IPS-18a (cell line): ENCODE results near the gene EYA4.

ENCODE experiments used
- H3K27ac ChIP-seq: one replicate; pipeline ENCODE4 v1.5.1; 2013; ENCODE audit warnings: low read length
- H3K27me3 ChIP-seq: one replicate; pipeline ENCODE4 v1.6.1; 2013; ENCODE audit warnings: mild to moderate bottlenecking, low read length; ENCODE audit not compliant: control insufficient read depth, insufficient read depth
- H3K36me3 ChIP-seq: one replicate; pipeline ENCODE4 v1.6.1; 2013; ENCODE audit warnings: low read depth, low read length; ENCODE audit not compliant: control insufficient read depth
- H3K4me1 ChIP-seq: one replicate; pipeline ENCODE4 v1.6.1; 2013; ENCODE audit warnings: low read depth, low read length; ENCODE audit not compliant: control insufficient read depth
- H3K4me3 ChIP-seq: one replicate; pipeline ENCODE4 v1.5.1; 2013; ENCODE audit warnings: low read length
- H3K9ac ChIP-seq: one replicate; pipeline ENCODE4 v1.6.1; 2013; ENCODE audit warnings: mild to moderate bottlenecking, low read length, moderate library complexity
- H3K9me3 ChIP-seq: one replicate; pipeline ENCODE4 v1.6.1; 2013; ENCODE audit warnings: low read depth, low read length; ENCODE audit not compliant: control insufficient read depth

Gene EYA4

DNA sequence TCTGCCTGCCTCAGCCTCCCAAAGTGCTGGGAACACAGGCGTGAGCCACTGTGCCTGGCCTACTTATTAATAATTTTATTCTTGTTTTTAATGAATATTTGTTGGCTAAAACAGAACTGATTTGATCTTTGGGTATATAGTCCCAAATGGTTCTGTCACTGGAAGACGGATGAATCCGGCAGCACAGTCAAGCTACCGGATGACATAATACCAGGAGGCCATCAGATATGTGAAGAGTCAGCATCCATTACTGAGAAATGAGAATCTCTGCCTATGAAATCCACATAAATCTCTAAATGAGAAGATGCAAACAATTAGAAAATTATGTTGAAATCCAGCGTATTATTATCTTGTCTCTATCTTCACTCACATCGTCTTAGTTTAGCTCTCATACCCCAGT, 263.0 kb downstream of the EYA4 start:
- H3K27ac ChIP-seq: no peak overlapping the region
- H3K9me3 ChIP-seq: no peaks in the 10 kb centered on the region

DNA sequence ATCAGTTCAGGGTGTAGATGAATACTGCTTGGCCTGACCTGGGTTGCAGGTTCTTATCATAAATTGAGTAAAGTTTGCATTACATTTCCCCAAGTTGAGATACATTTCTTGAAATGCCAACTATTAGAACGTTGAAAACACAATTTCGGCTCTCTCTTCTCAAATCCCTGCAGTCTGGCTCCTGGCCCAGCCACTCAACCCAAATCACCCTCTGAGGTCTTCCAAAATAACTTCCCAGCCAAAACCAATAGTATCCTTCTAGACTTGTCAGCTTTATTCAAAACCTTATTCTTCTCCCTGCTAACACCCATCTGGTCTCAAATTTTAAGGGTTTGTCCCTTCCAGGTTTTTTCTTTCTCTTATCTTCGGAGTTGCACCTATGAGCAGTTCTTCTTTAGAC, 263.6 kb downstream of the EYA4 start:
- Histone ChIP-seq H3K9ac (no peak overlapping the region), H3K36me3 (no peaks in the 10 kb centered on the region), H3K27ac (no peak overlapping the region), H3K9me3 (no peaks in the 10 kb centered on the region), H3K27me3 (no peaks in the 10 kb centered on the region), H3K4me3 (no peak overlapping the region), H3K4me1 (no peaks in the 10 kb centered on the region)

More for the DNA sequence above, 263.0 kb downstream of the EYA4 start:
- Histone ChIP-seq H3K36me3 (no peaks in the 10 kb centered on the region), H3K4me1 (no peaks in the 10 kb centered on the region), H3K9ac (no peak overlapping the region), H3K27me3 (no peaks in the 10 kb centered on the region), H3K4me3 (no peak overlapping the region)

DNA sequence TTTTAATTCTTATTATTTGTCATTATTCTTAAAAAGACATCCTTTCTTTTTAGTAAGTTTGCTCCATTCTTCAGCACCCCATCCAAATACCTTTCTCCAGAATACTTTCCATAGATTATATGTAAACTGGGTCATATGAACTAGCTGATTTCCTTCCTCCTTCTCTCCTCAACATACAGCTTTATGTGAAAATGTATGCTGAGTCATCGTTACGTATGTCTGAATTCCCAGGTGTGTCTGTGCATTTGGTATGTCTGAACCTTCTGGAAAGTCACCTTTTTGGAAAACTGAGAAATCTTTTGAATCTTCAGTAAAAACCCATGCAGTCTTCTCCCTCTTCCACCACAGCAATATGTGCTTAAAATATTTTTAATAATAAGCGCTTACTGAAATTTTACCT, 264.5 kb downstream of the EYA4 start:
- H3K27ac ChIP-seq: no peak overlapping the region
- H3K36me3 ChIP-seq: no peaks in the 10 kb centered on the region
- H3K27me3 ChIP-seq: no peaks in the 10 kb centered on the region
- H3K4me3 ChIP-seq: no peak overlapping the region
- no peaks in the 10 kb centered on the region for H3K9me3 ChIP-seq
- no peaks in the 10 kb centered on the region for H3K4me1 ChIP-seq
- H3K9ac ChIP-seq: no peak overlapping the region

DNA sequence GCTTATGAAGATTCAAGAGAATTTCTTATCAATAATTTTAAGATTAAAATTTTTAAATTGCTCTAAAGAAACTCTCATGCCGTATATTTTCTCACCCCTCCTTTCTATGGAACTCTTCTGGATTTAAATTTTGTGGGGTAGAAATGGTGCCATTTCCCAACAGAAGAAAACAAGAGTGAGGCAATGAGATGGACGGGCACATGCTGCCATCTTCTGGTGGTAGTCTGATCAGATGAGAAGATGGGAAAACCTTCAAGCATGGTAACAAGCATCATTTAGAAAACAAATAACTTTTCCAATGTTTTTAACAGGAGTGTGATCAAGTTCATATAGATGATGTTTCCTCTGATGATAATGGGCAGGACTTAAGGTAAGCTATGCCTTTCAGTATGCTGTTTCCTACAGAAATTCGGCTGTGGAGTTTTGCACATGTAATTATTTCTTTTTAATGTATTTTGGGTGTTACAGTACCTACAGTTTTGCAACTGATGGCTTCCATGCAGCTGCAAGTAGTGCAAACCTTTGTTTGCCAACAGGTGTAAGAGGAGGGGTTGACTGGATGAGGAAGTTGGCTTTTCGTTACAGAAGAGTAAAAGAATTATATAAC, 271.4 kb downstream of the EYA4 start:
- no peaks in the 10 kb centered on the region for H3K36me3 ChIP-seq
- H3K27me3 ChIP-seq: no peaks in the 10 kb centered on the region
- no peak overlapping the region for H3K27ac ChIP-seq
- no peaks in the 10 kb centered on the region for H3K4me1 ChIP-seq
- no peak overlapping the region for H3K9ac ChIP-seq
- H3K9me3 ChIP-seq: no peaks in the 10 kb centered on the region
- no peak overlapping the region for H3K4me3 ChIP-seq

DNA sequence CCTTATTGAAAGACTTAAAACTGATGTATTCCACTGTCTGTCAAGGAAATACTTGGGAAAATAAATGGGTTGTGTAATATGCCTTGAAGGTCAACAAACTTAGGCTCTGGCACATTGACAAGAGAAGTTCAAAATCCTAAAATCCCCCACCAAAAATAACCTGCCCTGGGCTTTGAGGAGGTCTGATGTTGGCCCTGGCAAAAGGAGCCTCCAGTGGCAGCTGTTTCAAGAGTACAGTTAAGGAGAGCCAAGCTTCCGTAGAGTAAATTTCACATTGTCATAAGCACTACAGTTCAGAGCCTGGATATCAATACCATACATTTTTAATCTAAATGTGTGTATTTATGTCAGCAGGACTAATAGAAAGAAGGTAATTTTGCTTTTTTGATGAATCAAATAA, 282.7 kb downstream of the EYA4 start:
- no peaks in the 10 kb centered on the region for H3K9me3 ChIP-seq
- H3K36me3 ChIP-seq: no peaks in the 10 kb centered on the region
- peaks cover 8% of the 10 kb centered on the region for H3K4me1 ChIP-seq
- no peak overlapping the region for H3K4me3 ChIP-seq
- no peaks in the 10 kb centered on the region for H3K27me3 ChIP-seq
- H3K27ac ChIP-seq: no peak overlapping the region
- no peak overlapping the region for H3K9ac ChIP-seq

DNA sequence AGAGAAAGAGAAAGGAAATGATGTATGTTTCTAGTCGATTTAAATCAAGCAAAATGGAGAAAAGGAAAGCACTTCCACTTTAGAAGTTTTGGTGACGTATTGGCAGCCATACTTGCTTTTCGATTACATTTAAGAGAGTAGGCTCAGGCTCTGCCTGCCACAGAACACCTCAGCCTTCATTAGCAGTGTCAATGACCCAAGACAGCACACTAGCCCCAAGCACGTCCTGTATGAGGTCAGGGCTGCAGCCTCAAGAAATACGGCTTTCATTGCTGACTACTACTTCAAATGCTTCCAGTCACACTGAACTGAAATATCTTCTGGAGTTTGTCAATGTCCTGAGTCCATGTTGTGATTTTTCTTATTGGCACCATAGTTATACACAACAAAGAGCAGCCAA, 285.3 kb downstream of the EYA4 start:
- H3K9me3 ChIP-seq: no peaks in the 10 kb centered on the region
- no peak overlapping the region for H3K27ac ChIP-seq
- H3K36me3 ChIP-seq: no peaks in the 10 kb centered on the region
- no peak overlapping the region for H3K9ac ChIP-seq
- H3K27me3 ChIP-seq: no peaks in the 10 kb centered on the region
- peaks cover 8% of the 10 kb centered on the region for H3K4me1 ChIP-seq
- no peak overlapping the region for H3K4me3 ChIP-seq

DNA sequence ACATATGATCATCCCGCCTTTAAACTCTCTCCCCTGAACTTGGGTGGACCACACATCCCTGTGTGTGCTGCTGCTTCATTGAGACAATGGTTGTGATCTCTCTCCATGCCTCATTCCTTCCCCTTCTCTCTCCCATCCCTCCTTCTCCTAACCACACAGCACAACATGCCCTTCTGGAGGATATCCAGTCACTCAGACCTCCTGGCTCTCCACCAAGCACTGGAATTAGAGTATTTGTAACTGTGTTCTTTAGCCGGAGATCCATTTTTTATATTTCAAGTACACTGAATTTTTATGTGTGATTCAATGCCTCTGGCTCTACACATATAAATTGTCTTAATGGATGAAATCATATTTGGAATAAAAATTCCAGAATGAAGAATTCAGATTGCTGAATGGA, 287.4 kb downstream of the EYA4 start:
- H3K27ac ChIP-seq: no peak overlapping the region
- H3K9ac ChIP-seq: no peak overlapping the region
- no peaks in the 10 kb centered on the region for H3K36me3 ChIP-seq
- peaks cover 8% of the 10 kb centered on the region for H3K4me1 ChIP-seq
- no peaks in the 10 kb centered on the region for H3K27me3 ChIP-seq
- no peaks in the 10 kb centered on the region for H3K9me3 ChIP-seq
- H3K4me3 ChIP-seq: no peak overlapping the region

DNA sequence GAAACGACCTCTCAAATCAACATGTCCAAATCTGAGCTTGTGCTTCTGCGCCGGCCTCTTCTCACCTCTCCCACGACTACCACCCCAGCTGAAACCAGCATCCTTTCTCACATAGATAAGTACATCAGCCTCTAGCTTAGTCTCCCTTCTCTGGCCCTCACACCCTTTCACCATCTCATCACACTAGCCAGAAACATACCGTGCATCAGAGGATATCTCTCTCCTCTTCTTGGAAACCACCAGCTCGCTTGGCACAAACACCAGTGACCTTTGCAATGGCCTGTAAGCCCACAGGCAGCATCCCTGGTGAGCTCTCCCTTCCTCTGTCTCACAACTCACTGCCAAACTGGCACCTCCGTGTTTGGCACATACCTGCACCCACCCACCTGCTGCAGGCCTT, 291.8 kb downstream of the EYA4 start:
- Histone ChIP-seq H3K4me3 (no peak overlapping the region), H3K4me1 (no peaks in the 10 kb centered on the region), H3K27ac (no peak overlapping the region), H3K36me3 (no peaks in the 10 kb centered on the region), H3K27me3 (no peaks in the 10 kb centered on the region), H3K9me3 (no peaks in the 10 kb centered on the region), H3K9ac (no peak overlapping the region)

DNA sequence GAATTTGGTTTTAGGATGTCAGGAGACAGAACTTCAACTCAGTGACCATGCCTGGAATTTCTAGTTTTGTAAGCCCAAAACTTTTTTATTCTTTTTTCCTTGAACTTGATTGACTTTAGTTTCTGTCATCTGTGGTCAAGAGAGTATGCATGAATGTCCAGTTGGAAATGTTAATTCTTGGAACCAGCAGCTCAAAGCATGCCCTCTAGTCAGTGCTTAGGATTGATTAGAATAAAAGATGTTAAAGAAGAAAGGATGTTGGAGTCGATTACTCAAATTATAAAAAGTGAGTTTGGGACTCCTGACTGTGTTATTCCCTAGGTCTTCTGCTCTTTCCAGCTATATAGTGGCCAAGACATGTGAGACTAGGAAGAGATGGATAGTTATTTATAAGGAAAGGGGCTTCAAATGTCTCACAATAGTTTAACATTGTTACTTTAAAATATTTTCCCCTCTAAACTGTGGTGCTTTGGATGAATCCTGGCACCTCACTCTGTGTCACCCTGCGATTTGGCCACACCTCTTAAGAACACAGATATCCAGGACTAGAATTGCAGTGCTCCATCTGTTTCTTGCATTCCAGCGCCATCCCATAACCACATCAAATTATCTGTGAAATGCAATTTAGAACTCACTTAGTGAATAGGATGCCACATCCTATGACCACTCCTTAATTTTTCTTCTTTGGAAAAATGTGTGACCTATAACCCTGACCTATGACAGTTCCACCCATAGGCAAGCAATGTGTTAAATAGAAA, 298.5 kb downstream of the EYA4 start:
- Histone ChIP-seq H3K27me3 (no peaks in the 10 kb centered on the region), H3K4me1 (no peaks in the 10 kb centered on the region), H3K4me3 (no peak overlapping the region), H3K9ac (no peak overlapping the region), H3K36me3 (no peaks in the 10 kb centered on the region), H3K9me3 (no peaks in the 10 kb centered on the region), H3K27ac (no peak overlapping the region)

DNA sequence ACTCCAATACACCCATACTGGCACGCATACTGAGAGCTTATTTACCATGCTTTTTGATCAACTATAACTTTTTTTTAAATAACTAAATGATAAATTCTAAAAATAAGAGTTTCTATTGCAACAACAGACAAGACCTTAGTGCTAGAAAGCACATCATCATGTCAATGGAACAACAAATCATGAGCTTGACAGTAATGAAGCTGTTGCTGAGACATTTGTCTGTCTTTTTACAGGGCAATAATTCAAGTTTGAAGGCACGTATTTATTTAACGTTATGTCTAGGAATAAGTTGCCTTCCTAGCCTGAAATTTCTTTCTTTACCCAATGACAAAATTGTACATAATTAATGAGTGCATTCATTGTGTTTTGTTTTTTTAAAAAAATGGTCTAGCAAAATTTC, 299.2 kb downstream of the EYA4 start:
- Histone ChIP-seq H3K4me3 (no peak overlapping the region), H3K36me3 (no peaks in the 10 kb centered on the region), H3K9ac (no peak overlapping the region), H3K27ac (no peak overlapping the region), H3K27me3 (no peaks in the 10 kb centered on the region), H3K9me3 (no peaks in the 10 kb centered on the region), H3K4me1 (no peaks in the 10 kb centered on the region)

DNA sequence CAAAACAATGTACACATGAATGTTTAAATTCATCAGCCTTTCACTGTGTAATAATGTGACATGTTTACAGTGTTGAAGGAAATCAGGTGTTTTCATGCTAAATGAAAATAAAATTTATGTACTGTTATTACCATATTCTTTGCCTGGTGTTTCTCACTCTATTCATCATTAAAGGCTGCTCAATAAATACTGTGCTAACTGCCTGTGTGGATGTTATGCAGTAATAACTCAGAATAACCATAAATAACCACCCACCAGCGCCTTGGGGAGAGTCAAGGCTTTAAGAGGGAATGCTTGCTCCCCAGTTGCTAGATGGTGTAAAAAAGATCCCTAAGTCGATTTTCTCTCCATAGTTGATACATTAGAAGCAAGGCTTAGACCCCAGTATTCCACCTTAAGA, 299.9 kb downstream of the EYA4 start:
- H3K9ac ChIP-seq: no peak overlapping the region
- no peak overlapping the region for H3K4me3 ChIP-seq
- no peaks in the 10 kb centered on the region for H3K27me3 ChIP-seq

More for the DNA sequence above, 299.9 kb downstream of the EYA4 start:
- Histone ChIP-seq H3K36me3 (no peaks in the 10 kb centered on the region), H3K9me3 (no peaks in the 10 kb centered on the region), H3K27ac (no peak overlapping the region), H3K4me1 (no peaks in the 10 kb centered on the region)
